GM23248 (cell line): ENCODE measurements around the gene ART4. TPM values are rescaled to one million over a fixed set of nuclear protein-coding genes. Genes with fewer than 3 reads are reported as not detected.
A peak's percentile ranks its signal among the peaks of the same experiment; 100 is the strongest.

Source experiments
- DNase-seq: peaks from one replicate; pipeline ENCODE4 v3.0.0-alpha.2; 2015
- H2AFZ ChIP-seq: fragments of 200-600 bp; sonication (generic); 2 replicates; pipeline ENCODE4 v1.6.1; 2016; ENCODE audit warnings: antibody characterized with exemption
- H3F3A ChIP-seq: fragments of 200-600 bp; sonication (generic); 2 replicates; pipeline ENCODE4 v1.6.1; 2016; ENCODE audit warnings: mild to moderate bottlenecking, antibody characterized with exemption, mixed run types; ENCODE audit not compliant: insufficient read depth
- H3K27ac ChIP-seq: fragments of 200-600 bp; sonication (generic); 2 replicates; pipeline ENCODE4 v1.5.1; 2016; ENCODE audit warnings: mild to moderate bottlenecking
- H3K27me3 ChIP-seq: fragments of 200-600 bp; sonication (generic); replicated peaks from 2 replicates; pipeline ENCODE4 v1.6.1; 2016; ENCODE audit warnings: mild to moderate bottlenecking; ENCODE audit not compliant: insufficient read depth
- H3K36me3 ChIP-seq: fragments of 200-600 bp; sonication (generic); 2 replicates; pipeline ENCODE4 v1.6.1; 2016; ENCODE audit warnings: low read depth, mild to moderate bottlenecking
- H3K4me1 ChIP-seq: fragments of 200-600 bp; sonication (generic); 2 replicates; pipeline ENCODE4 v1.6.1; 2016; ENCODE audit warnings: mild to moderate bottlenecking; ENCODE audit not compliant: insufficient read depth
- H3K4me2 ChIP-seq: fragments of 200-600 bp; sonication (generic); one replicate; pipeline ENCODE4 v1.6.1; 2016; ENCODE audit warnings: mild to moderate bottlenecking; ENCODE audit not compliant: unreplicated experiment
- H3K4me3 ChIP-seq: fragments of 200-600 bp; sonication (generic); 2 replicates; pipeline ENCODE4 v1.5.1; 2016; ENCODE audit warnings: mild to moderate bottlenecking
- H3K79me2 ChIP-seq: fragments of 200-600 bp; sonication (generic); 2 replicates; pipeline ENCODE4 v1.6.1; 2016; ENCODE audit warnings: mild to moderate bottlenecking; ENCODE audit not compliant: insufficient read depth
- H3K9ac ChIP-seq: fragments of 200-600 bp; sonication (generic); 2 replicates; pipeline ENCODE4 v1.6.1; 2016; ENCODE audit warnings: mild to moderate bottlenecking
- H3K9me2 ChIP-seq: fragments of 200-600 bp; sonication (generic); 2 replicates; pipeline ENCODE4 v1.6.1; 2016; ENCODE audit warnings: mixed run types, mild to moderate bottlenecking, moderate library complexity; ENCODE audit not compliant: insufficient read depth
- H3K9me3 ChIP-seq: fragments of 200-600 bp; sonication (generic); one replicate; pipeline ENCODE4 v1.6.1; 2017; ENCODE audit warnings: low read depth
- H4K20me1 ChIP-seq: fragments of 200-600 bp; sonication (generic); 2 replicates; pipeline ENCODE4 v1.6.0; 2016; ENCODE audit not compliant: insufficient read depth
- EZH2 ChIP-seq: fragments of 200-600 bp; sonication (generic); IDR thresholded peaks from 2 replicates; pipeline ENCODE4 v1.6.1; 2018; ENCODE audit warnings: antibody characterized with exemption, mild to moderate bottlenecking; ENCODE audit not compliant: insufficient read depth, poor library complexity, severe bottlenecking
- EZH2phosphoT487 ChIP-seq: fragments of 200-600 bp; sonication (generic); IDR thresholded peaks from 2 replicates; pipeline ENCODE4 v1.6.1; 2018; ENCODE audit warnings: antibody characterized with exemption, moderate library complexity, mild to moderate bottlenecking, low read depth; ENCODE audit not compliant: insufficient read depth
- WGBS, 2 experiments: methylation state at CpG; one replicate each; pipeline ENCODE4 v1.1.6; 2015 to 2017; ENCODE audit warnings: low lambda C conversion rate in 2 of 2, low coverage in 1 of 2; ENCODE audit errors: missing lambda C conversion rate in 2 of 2; 5-methylcytosine and 5-hydroxymethylcytosine counted together
- in situ Hi-C: fragments of 300-500 bp; cut with MboI; formaldehyde crosslinking; loops from 2 replicates; pipeline ENCODE4 v1.15.0; 2020
- polyA plus RNA-seq: library from polyadenylated mRNA; unstranded; fragments of >200 nt; fragmentation: Nextera tagmentation; extraction: Ambion mirVana; gene quantifications from 2 replicates; pipeline ENCODE4 v1.2.1, GENCODE V29; 2016
- total RNA-seq: library from RNA; depleted of rRNA; stranded (reverse); fragments of >200 nt; shearing (Covaris generic); gene quantifications from 2 replicates; pipeline ENCODE4 v1.2.3, GENCODE V29; 2014

Gene ART4
- total and polyA plus RNA-seq, 2 experiments from 2014 or later = not detected

- no peak overlapping the region for H2AFZ ChIP-seq
- H3K9ac ChIP-seq = no peak overlapping the region
- peaks cover 22% of the 10 kb centered on the region for H3F3A ChIP-seq
- no peaks in the 10 kb centered on the region for H3K79me2 ChIP-seq
- H3K9me2 ChIP-seq = no peaks in the 10 kb centered on the region
- no peak overlapping the region for H3K4me3 ChIP-seq
- peaks cover 34% of the 10 kb centered on the region for H3K4me1 ChIP-seq
- H3K36me3 ChIP-seq = no peaks in the 10 kb centered on the region
- H3K9me3 ChIP-seq = no peaks in the 10 kb centered on the region
- H3K27me3 ChIP-seq = no peaks in the 10 kb centered on the region
- in situ Hi-C loops = no loop called here
- DNase-seq = no peak
- H3K4me2 ChIP-seq = no peak overlapping the region
- 96 to 100% methylated on average over 3 of the region's 3 CpGs for WGBS, 2 experiments
- TF ChIP-seq EZH2phosphoT487 = no peak
- TF ChIP-seq EZH2 = no peak
- no peaks in the 10 kb centered on the region for H4K20me1 ChIP-seq
- no peak overlapping the region for H3K27ac ChIP-seq
These were observed 10.0 kb downstream of the ART4 start for GRCh38 chr12:14833336-14833735.

GRCh38 chr12:14828892-14829291, 14.4 kb downstream of the ART4 start:
- no peaks in the 10 kb centered on the region for H3K36me3 ChIP-seq
- no peaks in the 10 kb centered on the region for H3K9me3 ChIP-seq
- peaks cover 9% of the 10 kb centered on the region for H3K4me1 ChIP-seq
- H3K4me3 ChIP-seq = no peak overlapping the region
- peaks cover 5% of the 10 kb centered on the region; the same call in 1 of the 2 replicates for H3K9me2 ChIP-seq
- TF ChIP-seq EZH2phosphoT487 (no peak), EZH2 (no peak)
- H2AFZ ChIP-seq = no peak overlapping the region
- H3F3A ChIP-seq = no peaks in the 10 kb centered on the region
- in situ Hi-C loops = no loop called here
- H3K9ac ChIP-seq = no peak overlapping the region
- H3K27me3 ChIP-seq = no peaks in the 10 kb centered on the region
- peak; percentile 15 for DNase-seq
- no peak overlapping the region for H3K27ac ChIP-seq
- H4K20me1 ChIP-seq = no peaks in the 10 kb centered on the region
- no peaks in the 10 kb centered on the region for H3K79me2 ChIP-seq
- H3K4me2 ChIP-seq = no peak overlapping the region

- Histone ChIP-seq H3K9ac (no peak overlapping the region), H3K4me2 (no peak overlapping the region), H3K27ac (no peak overlapping the region), H3K4me1 (peaks cover 6% of the 10 kb centered on the region), H3K4me3 (no peak overlapping the region), H3F3A (no peaks in the 10 kb centered on the region), H3K27me3 (no peaks in the 10 kb centered on the region), H4K20me1 (no peaks in the 10 kb centered on the region), H3K36me3 (no peaks in the 10 kb centered on the region), H3K9me2 (peaks cover 5% of the 10 kb centered on the region; the same call in 1 of the 2 replicates), H2AFZ (no peak overlapping the region), H3K9me3 (no peaks in the 10 kb centered on the region), H3K79me2 (no peaks in the 10 kb centered on the region)
- 88 to 91% methylated on average over 2 of the region's 2 CpGs for WGBS, 2 experiments
- TF ChIP-seq EZH2 (no peak), EZH2phosphoT487 (no peak)
- DNase-seq = peak; percentile 19
- in situ Hi-C loops = no loop called here
These were observed 16.3 kb downstream of the ART4 start for GRCh38 chr12:14827043-14827442.

- Histone ChIP-seq H3K4me3 (no peak overlapping the region), H3K79me2 (no peaks in the 10 kb centered on the region), H3K4me1 (peaks cover 6% of the 10 kb centered on the region), H3K4me2 (no peak overlapping the region), H3K27me3 (no peaks in the 10 kb centered on the region), H3K9me2 (peaks cover 5% of the 10 kb centered on the region; the same call in 1 of the 2 replicates), H3K36me3 (no peaks in the 10 kb centered on the region), H4K20me1 (no peaks in the 10 kb centered on the region), H3F3A (no peaks in the 10 kb centered on the region), H2AFZ (no peak overlapping the region), H3K27ac (no peak overlapping the region), H3K9me3 (no peaks in the 10 kb centered on the region), H3K9ac (no peak overlapping the region)
- WGBS, 2 experiments = 92 to 98% methylated on average over 5 of the region's 5 CpGs
- no peak for TF ChIP-seq EZH2phosphoT487
- TF ChIP-seq EZH2 = no peak
- in situ Hi-C loops = no loop called here
- DNase-seq = no peak
These were observed 16.8 kb downstream of the ART4 start for GRCh38 chr12:14826491-14826890.

- peak; percentile 22 for DNase-seq
- no peak overlapping the region for H3K4me2 ChIP-seq
These were observed 18.1 kb downstream of the ART4 start for GRCh38 chr12:14825256-14825655.

More at GRCh38 chr12:14825256-14825655, 18.1 kb downstream of the ART4 start:
- Histone ChIP-seq H3K9me2 (peaks cover 5% of the 10 kb centered on the region; the same call in 1 of the 2 replicates), H3F3A (no peaks in the 10 kb centered on the region), H3K9me3 (no peaks in the 10 kb centered on the region), H2AFZ (no peak overlapping the region), H3K27ac (no peak overlapping the region), H3K4me1 (peaks cover 6% of the 10 kb centered on the region), H3K27me3 (no peaks in the 10 kb centered on the region), H4K20me1 (no peaks in the 10 kb centered on the region), H3K9ac (no peak overlapping the region), H3K4me3 (no peak overlapping the region), H3K36me3 (no peaks in the 10 kb centered on the region), H3K79me2 (no peaks in the 10 kb centered on the region)
- TF ChIP-seq EZH2 (no peak), EZH2phosphoT487 (no peak)
- in situ Hi-C loops = no loop called here
